GF-D8 (cell line): ENCODE results near the gene KCNG2.
"Not testable (repeated sequence)": the region's sequence is repeated elsewhere in the genome, so short reads cannot be mapped to it uniquely, and the experiment has no call there.

ENCODE experiments used
- DNase-seq: peaks from one replicate; lab custom pipeline; 2025; lab: John Stamatoyannopoulos, UW

Gene KCNG2

DNA sequence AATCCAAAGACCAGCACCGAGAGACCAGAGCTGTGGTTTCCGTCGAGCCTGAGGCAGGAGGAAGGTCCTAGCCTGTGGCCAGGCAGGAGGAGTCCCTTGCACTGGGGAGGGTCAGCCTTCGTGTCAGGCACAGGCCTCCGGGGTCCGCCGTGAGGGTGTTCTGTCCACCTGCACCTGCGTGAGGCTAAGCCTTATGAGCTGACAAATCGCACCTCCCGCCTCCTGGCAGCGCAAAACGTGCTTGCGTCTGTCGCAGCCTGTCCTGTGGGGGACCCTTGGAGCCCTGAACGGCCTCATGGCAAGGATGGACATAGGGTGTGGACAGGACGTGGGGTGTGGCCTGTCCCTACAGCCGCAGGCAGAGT is 73.3 kb downstream of the KCNG2 start:
- no peak for DNase-seq

DNA sequence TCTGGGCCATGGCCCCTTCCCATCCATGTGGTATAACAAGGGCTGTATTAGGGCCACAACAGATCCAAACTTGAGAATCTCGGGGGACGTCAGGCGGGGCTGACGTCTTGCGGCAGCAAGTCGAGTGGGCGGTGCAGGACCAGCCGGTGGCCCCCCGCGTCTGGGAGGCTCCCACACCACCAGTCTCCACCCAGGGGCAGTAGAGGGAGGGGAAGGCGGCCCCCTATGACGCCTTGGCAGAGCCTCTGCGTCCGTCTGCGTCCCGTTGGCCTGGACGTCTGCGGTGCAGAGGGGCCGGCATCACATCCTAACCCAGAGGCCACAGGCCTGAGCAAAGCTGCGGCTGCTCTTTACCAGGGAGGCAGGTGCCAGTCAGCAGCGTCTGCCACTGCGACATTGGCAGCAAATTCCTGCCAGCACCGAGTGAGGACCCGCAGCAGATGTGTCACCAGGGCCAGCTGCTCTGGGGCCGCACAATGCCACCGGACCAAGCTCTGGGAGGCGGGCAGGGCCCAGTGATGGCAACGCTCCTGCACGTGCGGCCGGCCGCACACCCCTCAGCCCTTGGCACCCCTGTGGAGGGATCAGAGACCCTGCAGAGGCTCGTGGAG is 73.8 kb downstream of the KCNG2 start:
- DNase-seq = no peak

DNA sequence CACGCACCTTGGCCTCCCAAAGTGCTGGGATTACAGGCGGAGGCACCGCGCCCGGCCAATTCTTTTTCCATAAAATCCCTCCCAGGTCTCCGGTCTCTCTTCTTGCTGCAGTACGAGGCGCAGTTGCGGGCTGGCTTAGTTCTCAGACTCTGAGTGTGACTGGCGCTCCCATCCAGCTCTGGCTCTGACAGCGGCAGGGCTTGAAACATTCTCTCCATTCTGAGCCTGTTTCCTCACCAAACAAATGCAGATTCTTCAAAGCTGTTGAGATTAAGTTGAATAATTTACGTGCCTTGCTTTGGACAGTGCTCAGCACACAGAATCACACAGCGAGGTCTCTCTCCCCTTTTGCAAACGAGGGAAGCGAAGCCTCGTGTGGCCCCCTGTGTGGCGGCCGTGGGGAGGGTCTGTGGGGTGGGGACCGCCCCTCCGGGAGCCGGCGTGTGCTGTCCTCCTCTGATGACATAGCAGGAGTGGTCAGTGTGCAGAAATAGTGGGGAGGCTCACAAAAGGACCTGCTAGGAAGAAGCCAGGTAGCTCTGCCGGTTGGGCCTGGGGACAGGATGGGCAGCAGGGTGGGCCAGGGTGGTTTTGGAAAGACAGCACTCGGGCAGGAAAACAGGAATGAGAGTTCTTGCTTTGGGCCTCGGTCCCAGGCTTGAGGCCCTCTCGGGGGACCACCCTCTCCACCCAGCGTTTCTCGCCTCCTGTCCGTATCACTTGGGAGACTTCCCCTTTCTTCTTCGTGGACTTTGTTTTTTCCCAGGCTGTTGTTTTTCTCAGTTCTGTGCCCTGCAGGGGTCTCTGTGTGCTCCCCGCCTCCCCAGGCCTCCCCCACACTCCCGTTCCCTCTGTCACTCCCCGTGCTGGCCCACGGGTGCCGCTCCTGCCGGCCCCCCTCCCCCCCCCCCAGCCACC is 75.0 kb downstream of the KCNG2 start:
- no peak for DNase-seq

DNA sequence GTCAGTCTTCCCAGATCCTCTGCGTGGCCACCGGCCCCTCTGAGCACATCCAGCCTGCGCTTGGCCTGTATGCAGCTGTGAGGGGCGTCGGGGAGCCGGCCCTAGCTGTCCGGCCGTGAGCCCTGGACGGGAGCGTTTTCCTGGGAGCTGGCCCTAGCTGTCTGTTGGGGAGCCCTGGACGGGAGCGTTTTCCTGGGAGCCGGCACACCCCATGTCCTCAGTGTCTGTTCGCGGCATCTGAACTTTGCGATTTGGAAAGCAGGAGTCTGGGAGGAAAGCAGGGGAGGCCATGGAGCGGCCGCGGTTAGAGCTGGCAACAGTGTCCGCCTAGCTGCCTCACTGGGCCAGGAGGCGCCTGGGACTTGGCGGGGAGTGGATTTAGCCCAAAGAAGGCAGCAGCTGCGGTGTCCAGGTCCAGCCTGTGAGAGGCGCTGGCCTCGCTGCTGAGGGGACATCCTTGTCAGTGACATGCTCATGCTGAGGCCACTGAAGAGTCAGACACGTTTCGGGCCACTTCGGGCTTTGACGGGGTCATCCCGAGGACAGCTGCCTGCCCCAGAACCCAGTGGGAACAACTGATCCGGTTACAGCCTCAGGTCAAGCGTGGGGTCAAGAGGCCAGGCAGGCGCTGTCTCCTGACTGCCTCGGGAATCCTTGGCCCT is 75.8 kb downstream of the KCNG2 start:
- DNase-seq = no peak

DNA sequence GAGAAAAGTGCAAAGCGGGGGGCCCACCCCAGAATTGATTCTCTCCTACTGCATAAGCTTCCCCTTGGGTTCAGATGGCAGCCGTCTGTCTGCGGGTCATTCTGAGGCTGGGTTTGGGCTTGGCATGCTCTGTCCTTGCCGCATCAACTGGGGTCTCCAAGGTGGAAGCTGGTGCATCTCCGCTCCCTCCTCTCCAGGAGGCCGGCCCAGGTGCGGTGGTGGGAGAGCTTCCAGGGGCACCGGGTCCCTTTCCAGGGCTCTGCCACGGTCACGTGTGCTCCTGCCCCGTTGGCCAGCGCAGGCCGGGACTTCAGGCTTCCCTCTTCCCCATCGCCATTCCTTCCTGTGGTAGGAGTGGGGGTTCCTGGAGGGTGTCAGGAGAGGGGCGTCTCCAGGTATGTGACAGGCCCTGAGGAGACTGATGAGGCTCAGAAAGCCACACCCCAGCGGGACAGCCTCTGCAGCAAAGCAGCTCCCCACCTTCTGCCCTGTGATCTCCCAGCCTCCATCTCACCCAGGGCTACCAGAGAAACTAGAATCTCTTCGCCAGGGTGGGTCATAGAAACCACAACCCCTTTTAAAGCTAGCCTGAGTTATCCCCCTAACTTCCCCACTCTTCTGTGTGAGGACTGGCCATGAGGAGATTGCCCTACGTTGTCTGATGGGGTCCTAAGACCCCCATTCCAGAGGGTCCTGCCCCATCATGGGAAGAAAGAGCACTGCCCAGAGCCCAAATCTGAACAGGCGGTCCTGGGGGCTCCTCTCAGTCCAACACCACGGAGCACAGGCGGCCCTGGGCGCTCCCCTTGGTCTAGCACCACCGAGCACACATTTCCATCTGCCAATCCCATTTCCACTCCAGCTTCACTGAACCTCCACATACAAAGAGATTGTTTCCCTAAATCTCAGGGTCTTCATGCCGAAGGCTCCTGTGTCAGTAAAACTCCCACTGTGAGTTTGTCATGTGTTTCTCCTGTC is 77.1 kb downstream of the KCNG2 start:
- no peak for DNase-seq

DNA sequence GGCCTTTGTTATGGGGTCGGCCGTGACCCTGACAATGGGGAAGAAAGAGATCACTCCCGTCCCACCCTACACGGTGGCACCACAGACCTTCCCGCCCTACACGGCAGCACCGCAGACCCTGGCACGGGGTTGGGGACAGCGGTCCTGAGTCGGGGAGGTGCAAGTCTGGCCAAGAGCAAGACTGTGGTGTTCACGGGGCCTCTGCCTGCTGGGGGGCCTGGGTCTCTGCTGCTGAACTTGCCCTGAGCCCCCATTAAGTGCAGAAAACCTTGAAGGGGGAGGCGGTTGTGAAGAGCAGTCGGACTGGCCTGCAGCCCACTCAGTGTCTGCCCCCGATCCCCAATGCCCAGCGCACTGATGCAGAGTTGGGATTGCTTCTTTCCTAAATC is 77.8 kb downstream of the KCNG2 start:
- DNase-seq = no peak

DNA sequence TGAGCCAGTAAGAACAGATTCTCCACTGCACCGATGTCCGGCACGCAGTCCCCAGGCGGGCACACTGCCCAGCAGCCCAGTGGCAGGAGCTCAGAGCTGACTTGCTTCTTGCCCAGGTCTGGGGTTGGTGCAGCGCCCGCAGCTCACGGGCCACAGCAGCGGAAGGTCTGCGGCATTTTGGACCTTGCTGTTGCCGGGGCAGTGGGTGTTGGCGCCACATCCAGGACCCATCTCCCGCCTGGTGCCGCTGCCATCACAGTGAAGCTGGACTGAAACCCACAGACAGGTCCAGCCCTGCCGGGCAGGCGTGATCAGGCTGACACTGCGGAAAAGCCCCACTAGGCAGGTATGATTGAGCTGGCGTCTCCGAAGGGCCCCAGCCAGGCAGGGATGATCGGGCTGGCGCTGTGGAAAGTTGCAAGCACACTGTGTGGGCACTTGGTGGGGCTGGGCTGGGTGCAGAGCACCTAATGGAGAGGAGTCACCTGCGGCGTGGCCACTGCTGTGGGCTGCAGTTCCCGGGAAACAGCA is 78.3 kb downstream of the KCNG2 start:
- no peak for DNase-seq

DNA sequence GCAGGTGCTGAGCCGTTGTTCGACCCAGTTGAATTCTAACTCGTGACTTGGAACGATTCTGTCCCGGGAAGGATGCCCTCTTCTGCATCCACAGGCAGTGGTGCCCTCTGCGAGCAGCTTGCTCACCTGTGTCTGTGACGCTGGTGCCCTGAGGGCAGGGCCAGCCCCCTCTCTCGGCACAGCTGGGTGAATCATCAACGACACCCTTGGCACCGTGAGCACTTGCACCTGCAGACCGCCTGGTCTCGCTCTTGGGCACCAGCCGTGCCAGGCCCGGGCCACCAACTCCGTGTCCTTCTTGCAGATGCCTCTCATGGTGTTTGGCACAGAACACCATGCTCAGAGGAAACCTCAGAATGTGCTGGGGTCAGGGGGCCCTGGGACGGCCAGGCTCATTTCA is 78.8 kb downstream of the KCNG2 start:
- no peak for DNase-seq

DNA sequence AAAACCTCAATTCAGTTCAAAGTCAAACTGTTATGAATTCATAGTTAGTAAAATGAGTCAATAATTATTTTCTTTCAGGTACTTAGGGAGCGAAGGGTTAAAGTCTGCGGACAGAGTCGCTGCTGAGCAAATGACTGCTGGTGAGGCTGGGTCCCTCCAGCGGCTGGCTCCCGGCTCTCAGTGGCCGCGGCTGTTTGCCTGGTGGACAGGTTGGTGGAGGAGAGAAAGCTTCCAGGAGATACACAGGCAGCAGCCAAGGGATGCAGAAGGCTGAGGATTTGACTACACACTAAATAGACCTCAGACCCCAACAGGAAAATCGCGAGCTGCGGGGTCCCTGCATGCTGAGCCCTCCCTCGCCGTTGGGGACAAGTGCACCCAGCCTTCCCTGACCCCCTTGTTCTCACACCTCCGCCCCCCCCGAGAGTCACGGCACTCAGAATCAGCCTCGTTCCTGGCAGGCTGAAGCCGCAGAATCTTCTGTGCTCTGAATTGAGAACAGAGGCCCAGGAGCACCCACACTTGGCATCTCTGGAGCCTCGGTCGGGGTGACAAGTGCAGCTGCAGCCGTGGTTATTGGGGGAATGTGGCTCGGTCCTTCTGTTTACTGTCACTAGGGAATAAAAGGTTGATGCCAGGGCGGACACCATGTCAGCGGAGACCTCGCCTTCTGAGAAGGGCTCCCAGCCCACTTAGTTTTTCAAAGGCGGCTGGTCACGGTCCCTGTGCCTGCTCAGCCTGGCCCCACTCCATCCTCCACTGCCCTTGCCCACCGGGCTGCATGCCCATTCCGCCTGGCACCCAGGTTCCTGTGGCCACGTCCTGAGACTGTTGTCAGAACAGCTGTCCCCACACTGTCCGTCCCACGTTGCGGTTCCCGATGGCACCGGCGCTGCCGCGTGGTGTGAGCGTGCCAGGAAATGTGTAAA is 79.7 kb downstream of the KCNG2 start:
- no peak for DNase-seq

DNA sequence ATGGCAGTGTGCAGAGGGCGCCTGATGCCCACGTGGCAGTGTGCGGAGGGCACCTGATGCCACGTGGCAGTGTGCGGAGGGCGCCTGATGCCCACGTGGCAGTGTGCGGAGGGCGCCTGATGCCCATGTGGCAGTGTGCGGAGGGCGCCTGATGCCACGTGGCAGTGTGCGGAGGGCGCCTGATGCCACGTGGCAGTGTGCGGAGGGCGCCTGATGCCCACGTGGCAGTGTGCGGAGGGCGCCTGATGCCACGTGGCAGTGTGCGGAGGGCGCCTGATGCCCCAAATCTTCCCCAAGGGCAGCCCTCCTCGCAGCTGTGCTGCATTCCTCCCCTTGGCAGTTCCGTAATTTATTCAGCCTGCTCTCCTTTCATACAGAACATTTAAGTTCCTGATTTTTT is 80.5 kb downstream of the KCNG2 start:
- DNase-seq = not testable (repeated sequence)

DNA sequence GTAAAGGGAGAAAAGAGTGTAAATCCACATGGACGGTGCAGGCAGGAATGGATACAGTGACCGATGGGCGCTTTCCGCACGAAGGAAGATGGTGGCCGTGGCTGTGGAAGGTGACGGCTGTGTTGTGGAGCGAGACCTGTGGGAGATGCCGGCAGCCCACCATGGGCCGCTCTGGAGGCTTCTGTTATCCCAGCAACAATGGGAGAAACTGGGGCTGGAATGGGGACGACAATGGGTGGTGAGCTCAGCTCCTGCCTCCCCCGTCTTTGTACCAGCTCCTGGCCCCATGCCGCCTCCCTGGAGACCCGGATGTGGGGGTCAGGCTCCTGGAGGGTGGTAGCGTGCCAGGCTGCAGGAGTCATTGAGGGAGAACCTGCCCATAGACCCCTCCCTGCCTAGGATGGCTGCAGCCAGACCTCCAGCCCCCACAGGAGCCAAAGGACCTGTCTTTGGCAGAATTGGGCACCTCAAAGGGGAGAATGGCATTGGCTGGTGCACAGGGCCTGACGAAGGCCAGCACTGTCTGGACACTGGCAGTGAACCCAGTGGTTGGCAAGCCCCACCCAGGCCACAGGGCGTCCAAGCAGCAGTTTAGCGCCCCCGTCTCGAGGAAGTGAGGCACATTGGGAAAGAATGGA is 81.1 kb downstream of the KCNG2 start:
- no peak for DNase-seq

DNA sequence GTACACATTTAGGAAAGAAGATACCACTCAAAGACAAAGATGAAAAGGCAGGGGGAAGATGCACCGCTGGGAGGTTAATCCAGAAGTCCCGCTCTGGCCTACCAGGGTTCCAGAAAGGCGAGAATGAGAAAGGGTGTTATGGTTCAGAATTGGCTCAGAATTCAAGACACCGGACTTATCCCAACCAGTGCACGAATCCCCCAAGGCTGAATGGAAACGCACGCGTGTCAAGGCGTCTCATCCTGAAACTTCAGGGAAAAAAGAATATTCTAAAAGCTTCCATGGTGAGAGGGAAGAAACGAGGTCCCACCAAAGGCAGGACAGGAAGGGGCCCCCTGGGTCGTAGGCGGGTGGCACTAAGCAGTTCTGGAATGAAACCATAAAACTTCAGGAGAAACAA is 81.8 kb downstream of the KCNG2 start:
- no peak for DNase-seq

DNA sequence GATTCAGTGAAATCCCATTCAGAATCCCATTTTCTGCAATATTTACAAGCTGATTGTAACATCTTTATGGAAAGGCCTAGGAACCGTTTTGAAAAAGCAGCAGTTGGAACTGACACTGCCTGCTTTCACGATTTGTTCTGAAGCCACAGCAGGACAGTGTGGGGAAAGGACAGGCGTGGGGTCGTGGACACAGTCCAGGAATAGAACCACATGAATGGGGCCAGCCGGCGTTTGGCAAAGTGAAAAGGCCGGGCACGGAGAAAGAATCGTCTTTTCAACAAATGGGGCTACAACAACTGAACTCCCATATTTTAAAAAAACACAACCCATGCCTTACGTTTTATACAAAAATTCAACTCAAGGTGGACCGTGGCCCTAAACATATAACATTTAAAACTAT is 84.0 kb downstream of the KCNG2 start:
- no peak for DNase-seq

DNA sequence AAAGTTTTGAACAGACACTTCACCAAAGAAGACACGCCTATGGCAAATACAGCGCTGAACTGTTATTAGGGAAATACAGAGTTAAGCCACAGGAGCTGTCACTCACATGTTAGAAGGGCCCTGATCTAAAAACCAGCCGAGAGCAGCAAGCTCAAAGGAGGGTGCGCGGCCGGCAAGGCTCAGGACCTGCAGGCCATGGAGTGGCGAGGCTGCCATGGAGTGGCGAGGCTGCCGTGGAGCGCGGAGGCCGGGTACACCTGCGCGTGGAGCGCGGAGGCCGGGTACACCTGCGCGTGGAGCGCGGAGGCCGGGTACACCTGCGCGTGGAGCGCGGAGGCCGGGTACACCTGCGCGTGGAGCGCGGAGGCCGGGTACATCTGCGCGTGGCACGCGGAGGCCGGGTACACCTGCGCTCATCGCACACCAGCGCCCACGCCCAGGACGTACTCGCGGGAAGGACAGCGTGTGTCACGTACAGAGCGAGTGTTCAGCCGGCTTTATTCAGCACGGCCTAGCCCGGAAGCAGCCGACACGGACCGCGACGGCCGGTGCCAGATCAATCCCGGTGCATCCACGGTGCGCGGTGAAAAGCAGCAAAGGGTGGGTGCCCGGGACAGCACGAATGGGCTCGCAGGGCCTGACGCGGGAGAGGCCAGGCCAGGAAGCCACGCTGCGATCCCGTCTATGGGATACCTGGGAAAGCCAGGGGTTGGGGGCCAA is 84.9 kb downstream of the KCNG2 start:
- no peak for DNase-seq

DNA sequence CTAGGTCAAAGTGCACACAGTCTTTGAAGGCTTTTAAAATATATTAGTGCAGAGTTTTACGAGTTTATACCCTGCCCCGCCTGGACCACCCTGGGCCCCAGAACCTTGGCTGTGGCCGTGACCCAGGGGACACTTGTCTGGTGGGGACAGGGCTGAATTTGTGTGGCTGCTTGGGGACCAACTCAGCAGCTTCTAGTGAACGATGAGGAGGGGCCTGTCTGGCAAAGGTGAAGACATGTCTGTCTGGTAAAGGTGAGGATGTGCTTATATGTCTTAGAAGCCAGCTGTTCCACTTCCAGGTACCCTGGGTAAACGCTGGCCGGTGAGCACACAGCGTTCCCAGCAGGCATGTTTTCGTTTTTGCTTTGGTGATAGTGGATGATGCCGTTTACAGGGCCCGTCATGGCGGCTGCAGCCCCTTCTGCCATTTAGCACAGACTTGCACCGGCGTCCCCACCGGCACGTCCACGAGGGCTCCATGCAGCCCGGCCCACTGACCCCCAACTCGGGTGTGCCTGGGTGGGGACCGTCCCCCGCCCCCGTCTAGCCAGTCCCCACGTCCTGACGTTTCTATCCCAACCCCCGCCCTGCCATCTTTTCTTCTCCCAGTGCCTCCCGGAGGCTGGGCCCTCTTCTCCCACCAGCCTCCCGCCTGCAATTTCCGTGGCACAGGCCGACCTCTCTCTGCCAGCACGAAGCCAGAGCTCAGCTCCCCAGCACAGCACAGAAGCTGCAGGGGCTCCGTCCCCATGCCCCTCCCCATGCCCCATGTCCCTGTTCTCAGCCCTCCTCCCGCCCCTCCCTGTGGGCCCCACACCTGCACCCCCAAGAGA is 85.9 kb downstream of the KCNG2 start:
- no peak for DNase-seq

DNA sequence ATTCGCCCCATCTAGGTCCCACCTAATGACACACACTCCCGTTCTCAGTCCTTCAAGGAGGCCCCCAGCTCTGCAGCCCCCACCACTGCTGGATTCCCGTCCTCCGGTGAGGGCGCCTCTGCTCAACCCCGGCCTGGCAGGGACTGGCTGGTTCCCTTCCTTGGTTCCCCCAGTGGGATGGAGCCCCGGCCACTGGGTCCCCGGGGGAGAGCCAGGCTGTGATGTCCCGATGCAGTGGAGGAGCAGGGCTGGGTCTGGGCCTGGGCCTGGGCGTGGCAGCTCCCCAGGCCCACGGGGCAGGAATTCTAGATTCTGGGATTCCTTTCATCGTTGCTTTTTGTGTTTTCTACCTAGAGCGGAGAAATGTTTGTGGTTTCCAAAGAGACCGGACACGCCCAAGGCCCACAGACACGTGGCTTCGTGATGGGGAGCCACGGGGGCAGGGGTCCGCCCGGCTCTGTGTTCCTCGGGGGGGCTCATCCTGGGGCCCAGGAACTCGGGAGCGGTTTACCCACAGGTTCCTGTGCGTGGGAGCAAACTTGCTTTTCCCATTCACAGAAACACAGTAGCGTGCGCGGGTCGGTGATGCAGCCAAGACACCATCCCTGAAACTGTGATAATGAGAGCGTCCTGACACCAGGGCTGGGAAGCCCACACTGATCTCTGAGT is 86.7 kb downstream of the KCNG2 start:
- DNase-seq = no peak

DNA sequence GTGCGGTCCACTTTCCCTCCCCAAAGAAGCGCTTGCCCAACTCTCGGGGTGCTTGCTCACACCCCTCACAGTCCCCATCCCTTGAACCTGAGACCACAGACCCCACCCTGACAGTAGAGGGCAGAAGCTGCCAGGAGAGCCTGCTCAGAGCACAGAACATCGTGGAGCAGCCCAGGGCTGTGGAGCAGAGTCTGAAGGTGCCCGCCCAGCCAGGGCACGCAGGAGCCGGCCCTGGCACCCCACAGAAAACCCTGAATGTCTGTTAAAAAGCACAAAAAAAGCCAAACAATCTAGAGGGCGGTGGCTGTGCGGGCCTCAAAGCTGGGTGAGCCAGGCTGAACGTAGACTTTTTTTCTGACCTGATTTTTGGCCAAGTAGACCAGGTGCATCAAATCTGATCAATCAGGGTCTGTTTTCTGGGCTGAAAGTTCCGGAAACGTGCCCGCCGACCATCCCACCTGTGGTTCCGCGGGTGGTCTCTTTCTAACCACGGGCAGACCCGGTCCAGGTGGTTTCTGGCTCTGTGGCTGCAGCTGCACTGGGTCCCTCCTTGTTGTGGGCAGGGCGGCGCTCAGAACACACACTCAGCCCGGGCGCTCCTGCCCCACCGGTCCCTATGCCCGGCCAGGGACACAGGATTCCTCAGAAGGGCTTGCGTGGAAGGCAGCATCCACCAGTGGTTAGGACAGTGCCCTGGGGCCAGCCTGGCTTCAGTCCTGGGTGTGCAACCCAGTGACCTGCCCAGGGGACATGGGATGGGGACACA is 87.4 kb downstream of the KCNG2 start:
- no peak for DNase-seq
